Heart left ventricle (tissue), 16 donors: ENCODE results near the gene ZNF367. TPM values are rescaled to one million over a fixed set of nuclear protein-coding genes. Genes with fewer than 3 reads are reported as not detected.

ENCODE experiments used
- ATAC-seq, 4 donors: fragments of 200-7000 bp; cut with Tn5 transposase; one replicate each; pipeline ENCODE4 v1.9.1; 2020 to 2022; ENCODE audit warnings: moderate library complexity in 4 of 4, mild to moderate bottlenecking in 3 of 4, moderate number of reproducible peaks in 1 of 4
- DNase-seq, 5 donors: peaks; one replicate each; pipeline ENCODE4 v3.0.0-alpha.2; 2020
- H3K27ac ChIP-seq, 12 donors: fragments of 200-600 bp; sonication (generic) in 4 of 12; one replicate each; pipeline versions ENCODE4 v1.5.0 to v1.8.0; 2016 to 2022; ENCODE audit warnings: mild to moderate bottlenecking in 2 of 12
- H3K27me3 ChIP-seq, 9 donors: fragments of 200-600 bp; sonication (generic) in 2 of 9; one replicate each; pipeline versions ENCODE4 v1.5.1 to v1.8.0; 2016 to 2022; ENCODE audit warnings: mild to moderate bottlenecking in 3 of 9
- H3K36me3 ChIP-seq, 9 donors: fragments of 200-600 bp; sonication (generic) in 2 of 9; one replicate each; pipeline versions ENCODE4 v1.5.0 to v1.8.0; 2018 to 2022; ENCODE audit warnings: mild to moderate bottlenecking in 2 of 9
- H3K4me1 ChIP-seq, 12 donors: fragments of 200-600 bp; sonication (generic) in 4 of 12; one replicate each; pipeline versions ENCODE4 v1.5.0 to v1.8.0; 2016 to 2022; ENCODE audit warnings: mild to moderate bottlenecking in 3 of 12
- H3K4me3 ChIP-seq, 12 donors: fragments of 200-600 bp; sonication (generic) in 4 of 12; one replicate each; pipeline versions ENCODE4 v1.5.0 to v1.8.0; 2017 to 2022; ENCODE audit warnings: mild to moderate bottlenecking in 9 of 12, moderate library complexity in 4 of 12
- H3K9me3 ChIP-seq, 12 donors: fragments of 200-600 bp; sonication (generic) in 4 of 12; one replicate each; pipeline versions ENCODE4 v1.5.0 to v1.8.0; 2016 to 2022; ENCODE audit warnings: mild to moderate bottlenecking in 1 of 12
- CTCF ChIP-seq, 12 donors: fragments of 200-600 bp; sonication (generic) in 4 of 12; IDR thresholded peaks; one replicate each; pipeline versions ENCODE4 v1.5.0 to v1.8.0; 2018 to 2022; ENCODE audit warnings: antibody characterized with exemption in 12 of 12, mild to moderate bottlenecking in 5 of 12
- POLR2A ChIP-seq, 2 donors: fragments of 450-650 bp; IDR thresholded peaks; one replicate each; pipeline ENCODE4 v1.6.1; 2017; ENCODE audit warnings: antibody characterized with exemption in 2 of 2, mild to moderate bottlenecking in 2 of 2, moderate library complexity in 2 of 2
- WGBS, 4 donors: extraction: QIAGEN DNeasy Blood & Tissue Kit in 2 of 4; methylation state at CpG; one replicate each; pipeline versions ENCODE4 v1.1.5 to v1.1.7; 2013 to 2018; 5-methylcytosine and 5-hydroxymethylcytosine counted together
- intact Hi-C, 10 donors: fragments of 100-400 bp; cut with DNase I; formaldehyde crosslinking; loops; one replicate each; pipeline versions ENCODE4 v1.11.1 to v1.14.2; 2022
- polyA plus RNA-seq, 2 donors: library from polyadenylated mRNA; stranded (reverse); fragments of 200-250 nt; gene quantifications; one replicate each; pipeline ENCODE4 v1.2.3, GENCODE V29; 2013
- total RNA-seq, 9 donors: library from RNA; depleted of rRNA in 2 of 9; stranded (reverse); fragments of >200 nt in 2 of 9; fragmentation: NEBNext Ultra II Directional in 3 of 9; extraction: Animal tissue kit (Norgen Biotek cat#: 25700) in 3 of 9; gene quantifications; one replicate each; pipeline versions ENCODE4 v1.1.0 to v1.2.4, GENCODE V29; 2016 to 2023
- donor health status: ischemic (EF 13 %, LVEDD 7.1; RV severe dilation, severe dysfunction).
- donor health status: healthy with polysubstance abuse.
- donor health status: DM: no; HTN: yes; CAD: no.
- donor health status: DM: no; HTN: no; CAD: no.
- donor health status: ischemic (EF 25% LVEDD 6.9; RV normal size, moderate dysfunction).
- donor health status: ischemic (EF 25% LVEDD 5.7; RV mildly dilated, moderate dysfunction).
- donor health status: healthy.
- donor health status: DM: yes; HTN: yes; CAD: no.
- donor health status: ischemic (EF 35%, LVEDD 5.7; RV mildly dilated, moderate dysfunction).
- donor health status: nonischemic (EF 11% LVEDD 7.7; RV severe dilation, severe dysfunction).
- donor health status: DM: yes; HTN: yes; CAD: no.
- donor health status: PGD.
- donor health status: ischemic (EF 29% LVEDD 5.4; RV normal size, mild dysfunction).
- donor health status: nonischemic (EF 23%, LVEDD 6.1; RV moderate dilation, normal function).

ZNF367 gene
- total and polyA plus RNA-seq, 11 donors = 0.91 to 5.9 (median 3.2) TPM

DNA sequence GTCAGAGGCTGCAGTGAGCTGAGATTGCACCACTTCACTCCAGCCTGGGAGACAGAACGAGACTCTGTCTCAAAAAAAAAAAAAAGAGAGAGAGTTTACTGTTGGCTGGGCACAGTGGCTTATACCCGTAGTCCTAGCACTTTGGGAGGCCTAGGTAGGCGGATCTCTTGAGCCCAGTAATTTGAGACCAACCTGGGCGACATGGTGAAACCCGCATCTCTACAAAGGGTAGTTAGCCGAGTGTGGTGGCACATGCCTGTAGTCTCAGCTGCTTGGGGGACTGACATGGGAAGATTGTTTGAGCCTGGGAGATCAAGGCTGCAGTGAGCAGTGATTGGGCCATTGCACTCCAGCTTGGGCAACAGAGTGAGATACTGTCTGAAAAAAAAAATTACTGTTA, 44.4 kb upstream of the ZNF367 start:
- DNase-seq = no peak
- intact Hi-C loops = no loop called here
- TF ChIP-seq CTCF (IDR thresholded peaks at IDR 0.05) (no peak), POLR2A (IDR thresholded peaks at IDR 0.05) (no peak)
- Histone ChIP-seq H3K27me3 (no peaks in the 10 kb centered on the region), H3K27ac (no peak overlapping the region), H3K4me1 (peaks cover 0 to 4% (median 0%) of the 10 kb centered on the region in 12 donors), H3K4me3 (no peak overlapping the region), H3K9me3 (no peaks in the 10 kb centered on the region), H3K36me3 (peaks cover 0 to 74% (median 24%) of the 10 kb centered on the region in 9 donors)
- ATAC-seq = no peak
- 93 to 99% (median 96%) methylated on average over 6 of the region's 6 CpGs for WGBS, 4 donors

DNA sequence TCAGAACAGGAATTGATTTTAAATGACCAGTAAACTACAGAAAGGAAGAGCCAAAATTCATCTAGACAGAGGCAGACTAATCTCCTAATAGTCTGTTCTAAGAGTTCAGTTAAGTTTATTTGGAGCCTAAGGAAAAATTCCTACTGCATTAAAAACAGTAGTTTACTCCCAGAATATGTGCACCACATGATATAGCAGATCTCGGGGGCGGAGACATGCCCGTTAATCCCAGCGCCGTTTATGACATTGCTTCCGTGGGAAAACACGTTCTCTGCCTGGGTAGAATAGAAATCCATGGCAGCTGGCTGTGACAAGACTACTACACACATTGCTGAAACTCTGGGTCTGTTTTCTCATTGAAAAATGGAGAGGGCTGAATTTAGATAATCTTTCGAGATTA, 43.2 kb upstream of the ZNF367 start:
- H3K27me3 ChIP-seq = no peaks in the 10 kb centered on the region
- H3K4me3 ChIP-seq = no peak overlapping the region
- H3K9me3 ChIP-seq = no peaks in the 10 kb centered on the region
- intact Hi-C loops = no loop called here
- 89 to 93% (median 90%) methylated on average over 8 of the region's 8 CpGs for WGBS, 4 donors
- peaks cover 0 to 5% (median 0%) of the 10 kb centered on the region in 12 donors for H3K4me1 ChIP-seq
- ATAC-seq (no peak), DNase-seq (no peak)
- peaks cover 0 to 62% (median 18%) of the 10 kb centered on the region in 9 donors for H3K36me3 ChIP-seq
- H3K27ac ChIP-seq = no peak overlapping the region
- no peak for TF ChIP-seq CTCF (IDR thresholded peaks at IDR 0.05)

GRCh38 chr9:96460882-96461281, 42.7 kb upstream of the ZNF367 start:
- intact Hi-C loops = no loop called here
- H3K27ac ChIP-seq = no peak overlapping the region
- H3K9me3 ChIP-seq = no peaks in the 10 kb centered on the region
- no peak overlapping the region for H3K4me3 ChIP-seq
- peaks cover 0 to 5% (median 0%) of the 10 kb centered on the region in 12 donors for H3K4me1 ChIP-seq
- no peak for ATAC-seq
- DNase-seq = no peak
- peaks cover 0 to 57% (median 13%) of the 10 kb centered on the region in 9 donors for H3K36me3 ChIP-seq
- TF ChIP-seq POLR2A (IDR thresholded peaks at IDR 0.05) (no peak), CTCF (IDR thresholded peaks at IDR 0.05) (no peak)
- H3K27me3 ChIP-seq = no peaks in the 10 kb centered on the region

DNA sequence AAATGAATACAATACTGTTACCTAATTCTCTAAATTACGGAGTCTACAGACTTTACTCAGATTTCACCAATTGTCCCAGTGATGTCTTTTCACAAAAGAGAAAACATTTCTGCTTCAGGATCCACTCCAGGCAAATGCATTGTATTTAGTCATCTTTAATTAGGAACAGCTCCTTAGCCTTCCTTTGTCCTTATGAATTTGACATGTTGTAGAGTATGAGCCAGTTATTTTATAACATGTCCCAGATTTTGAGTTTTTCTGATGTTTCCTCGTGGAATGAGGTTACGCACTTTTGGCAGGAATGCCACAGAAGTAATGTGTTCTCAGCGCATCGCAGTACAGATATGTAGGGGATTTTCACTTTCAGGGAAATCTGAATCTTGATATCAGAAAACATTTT, 42.3 kb upstream of the ZNF367 start:
- WGBS, 4 donors = 88 to 95% (median 90%) methylated on average over 5 of the region's 5 CpGs

More for the DNA sequence above, 42.3 kb upstream of the ZNF367 start:
- no peak for ATAC-seq
- intact Hi-C loops = no loop called here
- DNase-seq = no peak
- Histone ChIP-seq H3K27ac (no peak overlapping the region), H3K36me3 (peaks cover 0 to 53% (median 9%) of the 10 kb centered on the region in 9 donors), H3K4me3 (no peak overlapping the region), H3K27me3 (no peaks in the 10 kb centered on the region), H3K9me3 (no peaks in the 10 kb centered on the region), H3K4me1 (peaks cover 0 to 5% (median 0%) of the 10 kb centered on the region in 12 donors)
- TF ChIP-seq CTCF (IDR thresholded peaks at IDR 0.05) (no peak), POLR2A (IDR thresholded peaks at IDR 0.05) (no peak)
